ENCODE data around the gene GRM8. TPM values are rescaled to one million over a fixed set of nuclear protein-coding genes. Genes with fewer than 3 reads are reported as not detected.

Gene GRM8
- total and polyA plus RNA-seq, 10 of the 15 experiments (the other 5 are each of a cell fraction or from before 2014, with no cell fraction given), result 0.33 to 7.1 (median 0.45) TPM; not detected in 2

GRCh38 chr7:126750207-126750911 lies 502.4 kb downstream of the GRM8 start:
- ChIA-PET POLR2A (no interaction called here), RAD21 (ENCODE audit: unreplicated experiment) (no interaction called here), SMC1A (ENCODE audit: uncharacterized antibody, unreplicated experiment) (interaction anchor here (1.0 to 1.6 kb wide), 4 partner anchors 10 to 52 kb away, joined by 3 to 4 read pairs (median 3); no protein-coding TSS in a partner anchor), CTCF (interaction anchor here (1.3 to 1.5 kb wide), 2 partner anchors 21 to 54 kb away, joined by 4 to 5 read pairs; no protein-coding TSS in a partner anchor)
- ATAC-seq, result no peak
- no peak for FAIRE-seq
- Histone ChIP-seq H3K4me2 (ENCODE audit: control insufficient read depth, insufficient read depth) (no peak overlapping the region), H3K79me2 (ENCODE audit: control insufficient read depth, insufficient read depth, low read length) (no peaks in the 10 kb centered on the region), H3K4me1 (ENCODE audit: control insufficient read depth, insufficient read depth, low read length) (no peaks in the 10 kb centered on the region), H3K27ac (ENCODE audit: control insufficient read depth, insufficient read depth) (no peak overlapping the region), H3K27me3 (replicated peaks in 1 of 2; ENCODE audit: control insufficient read depth in 2 of 2, insufficient read depth in 2 of 2, low read length in 1 of 2) (no peaks in the 10 kb centered on the region), H2AFZ (ENCODE audit: control insufficient read depth, low read depth, low read length) (no peak overlapping the region), H3K9ac (ENCODE audit: control insufficient read depth, insufficient read depth, low read length) (no peak overlapping the region), H3K36me3 (ENCODE audit: control insufficient read depth in 2 of 2, insufficient read depth in 2 of 2, low read length in 1 of 2) (no peaks in the 10 kb centered on the region), H4K20me1 (ENCODE audit: control insufficient read depth, insufficient read depth) (no peaks in the 10 kb centered on the region), H3K4me3 (no peak overlapping the region), H3K9me3 (replicated peaks; ENCODE audit: control insufficient read depth, insufficient read depth, low read length) (no peaks in the 10 kb centered on the region)
- no peak for DNase-seq (ENCODE audit: low read depth, low spot score)
- intact Hi-C loops (cut with micrococcal nuclease; ENCODE audit: unreplicated experiment) (no loop called here), in situ Hi-C loops (cut with MboI) (no loop called here)
- no TSS peak for BruUV-seq (replicated peaks)
- no peak for TF ChIP-seq IKZF1 (conservative IDR thresholded peaks at IDR 0.05)
- TF ChIP-seq PBX3 (IDR thresholded peaks at IDR 0.05; ENCODE audit: insufficient replicate concordance, low read depth, low read length), result no peak
- no peak for TF ChIP-seq CBFB (IDR thresholded peaks at IDR 0.05; ENCODE audit: low read depth)
- TF ChIP-seq CBX3 (IDR thresholded peaks at IDR 0.05; ENCODE audit: borderline replicate concordance, low read depth), result no peak
- no peak for TF ChIP-seq RBBP5 (conservative IDR thresholded peaks at IDR 0.05)
- no peak for TF ChIP-seq CREM (IDR thresholded peaks at IDR 0.05; ENCODE audit: low read depth)
- no peak for TF ChIP-seq HSF1 (IDR thresholded peaks at IDR 0.05; ENCODE audit: low read depth, low read length)
- no peak for TF ChIP-seq NFXL1 (IDR thresholded peaks at IDR 0.05; ENCODE audit: borderline replicate concordance)
- WGBS (ENCODE audit: insufficient coverage, insufficient replicate concordance, low lambda C conversion rate, missing lambda C conversion rate), result 47% methylated on average over 4 of the region's 4 CpGs

Data from GM12878 (cell line).